ENCODE measurements around the gene U2AF2.

Gene U2AF2

DNA sequence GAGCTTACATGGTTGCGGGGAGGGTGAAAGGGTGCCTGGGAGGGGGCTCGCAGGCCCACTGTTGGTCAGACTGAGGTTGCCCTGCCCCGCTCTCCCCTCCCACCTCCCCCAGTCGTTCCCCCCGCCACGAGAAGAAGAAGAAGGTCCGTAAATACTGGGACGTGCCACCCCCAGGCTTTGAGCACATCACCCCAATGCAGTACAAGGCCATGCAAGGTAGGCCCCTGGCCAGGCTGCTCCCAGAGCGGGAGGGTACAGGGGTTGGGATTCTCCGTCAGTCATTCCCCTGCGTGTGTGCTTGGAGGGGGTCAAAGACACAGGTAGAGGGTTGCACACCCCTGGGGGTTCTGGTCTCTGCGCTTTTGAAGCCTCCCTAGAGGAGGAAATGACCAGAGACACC, 5.6 kb downstream of the U2AF2 start:
- no peak for DNase-seq

DNA sequence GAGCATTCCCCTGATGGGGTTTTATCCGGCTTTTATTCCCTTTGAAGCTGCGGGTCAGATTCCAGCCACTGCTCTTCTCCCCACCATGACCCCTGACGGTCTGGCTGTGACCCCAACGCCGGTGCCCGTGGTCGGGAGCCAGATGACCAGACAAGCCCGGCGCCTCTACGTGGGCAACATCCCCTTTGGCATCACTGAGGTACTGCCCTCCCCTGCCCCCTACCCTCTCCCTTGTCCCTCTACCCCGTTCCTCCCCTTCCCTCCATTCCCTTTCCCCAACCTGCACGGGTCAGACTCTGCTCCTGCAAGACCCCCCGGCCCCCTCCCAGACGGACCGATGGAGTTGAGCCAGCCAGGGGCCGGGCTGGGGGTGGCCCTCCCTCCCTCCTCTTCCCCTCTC, 6.2 kb downstream of the U2AF2 start:
- no peak for DNase-seq

GRCh38 chr19:55661826-55662225, 7.0 kb downstream of the U2AF2 start:
- DNase-seq, result no peak

- no peak for DNase-seq
Measured at GRCh38 chr19:55663846-55664536, 9.2 kb downstream of the U2AF2 start.

DNA sequence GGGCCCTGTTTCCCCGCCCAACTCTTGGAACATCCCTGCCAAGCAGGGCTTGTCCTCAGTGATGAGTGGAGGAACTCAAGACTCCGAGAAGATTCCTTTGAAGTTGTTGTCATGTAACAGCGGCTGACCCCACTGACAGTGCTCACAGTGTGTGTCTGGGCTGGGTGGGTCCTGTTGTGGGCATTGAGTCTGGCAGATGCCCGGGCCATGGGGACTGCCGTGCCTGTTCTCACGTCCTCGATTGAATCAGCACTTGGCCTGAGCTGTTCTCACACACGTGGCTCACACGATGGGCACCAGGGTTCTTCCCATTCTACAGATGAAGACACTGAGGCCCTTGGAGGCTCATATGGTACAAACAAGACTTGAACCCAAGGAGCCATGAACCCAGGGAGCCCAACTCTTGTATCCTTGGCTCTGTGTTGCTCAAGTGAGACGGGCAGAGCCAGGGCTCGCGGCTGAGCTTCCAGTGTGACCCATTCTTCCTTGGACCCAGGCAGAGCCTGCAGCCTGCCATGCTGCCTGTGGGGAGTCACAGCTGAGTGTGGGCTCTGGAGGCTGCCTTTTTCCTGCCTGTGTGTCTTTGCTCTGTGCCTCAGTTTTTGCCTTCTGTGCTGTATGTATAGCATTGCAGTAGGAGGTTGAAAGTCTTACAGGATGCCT, 11.6 kb downstream of the U2AF2 start:
- DNase-seq, result no peak

GRCh38 chr19:55667006-55667381, 12.2 kb downstream of the U2AF2 start:
- no peak for DNase-seq

GRCh38 chr19:55667511-55667910, 12.7 kb downstream of the U2AF2 start:
- no peak for DNase-seq

DNA sequence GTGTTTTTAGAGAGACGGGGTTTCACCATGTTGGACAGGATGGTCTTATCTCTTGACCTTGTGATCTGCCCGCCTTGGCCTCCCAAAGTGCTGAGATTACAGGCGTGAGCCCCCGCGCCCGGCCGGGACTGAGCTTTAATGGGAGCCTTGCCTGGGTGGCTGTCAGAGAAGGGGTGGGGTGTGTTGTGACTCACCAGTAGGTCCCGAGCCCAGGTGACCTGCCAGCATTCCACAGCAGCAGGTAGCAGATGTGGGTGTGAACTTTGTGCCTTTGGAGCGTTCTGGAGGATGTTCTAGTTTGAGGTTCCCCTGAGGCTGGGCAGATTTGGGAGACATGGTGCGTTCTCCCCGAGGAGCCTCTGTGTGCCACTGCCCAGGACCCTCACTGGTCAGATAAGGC, 13.1 kb downstream of the U2AF2 start:
- DNase-seq, result no peak

- no peak for DNase-seq
Measured at GRCh38 chr19:55668603-55669348, 13.9 kb downstream of the U2AF2 start.

DNA sequence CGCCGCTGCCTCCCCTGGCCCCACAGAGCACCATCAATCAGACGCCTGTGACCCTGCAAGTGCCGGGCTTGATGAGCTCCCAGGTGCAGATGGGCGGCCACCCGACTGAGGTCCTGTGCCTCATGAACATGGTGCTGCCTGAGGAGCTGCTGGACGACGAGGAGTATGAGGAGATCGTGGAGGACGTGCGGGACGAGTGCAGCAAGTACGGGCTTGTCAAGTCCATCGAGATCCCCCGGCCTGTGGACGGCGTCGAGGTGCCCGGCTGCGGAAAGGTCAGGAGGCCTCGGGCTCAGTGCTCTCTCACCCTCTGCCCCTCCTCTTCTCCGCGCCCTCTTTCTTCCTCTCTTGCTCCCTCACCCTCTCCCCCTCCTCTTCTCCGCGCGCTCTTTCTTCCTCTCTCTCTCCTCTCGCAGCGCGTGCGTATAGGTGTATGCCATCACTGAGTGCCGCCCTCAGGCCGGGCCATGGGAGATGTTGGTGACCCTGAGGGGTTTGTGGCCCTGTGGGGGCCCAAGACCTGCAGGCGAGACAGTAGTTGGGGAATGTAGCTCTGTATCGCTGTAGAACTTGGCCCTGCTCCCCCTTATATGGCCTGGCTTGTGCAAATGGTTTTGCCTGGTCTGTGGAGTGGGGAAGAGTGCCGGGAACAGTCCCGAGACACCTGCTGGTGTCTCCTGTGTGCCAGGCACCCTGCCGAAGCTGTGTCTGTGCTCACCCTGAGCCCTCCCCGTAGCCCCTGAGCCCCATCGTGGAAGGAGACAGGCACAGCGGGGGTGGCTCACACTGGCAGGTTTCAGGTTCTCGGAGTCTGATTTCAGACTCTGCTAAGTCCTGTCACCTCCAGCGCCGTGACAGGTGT, 14.8 kb downstream of the U2AF2 start:
- DNase-seq, result no peak

DNA sequence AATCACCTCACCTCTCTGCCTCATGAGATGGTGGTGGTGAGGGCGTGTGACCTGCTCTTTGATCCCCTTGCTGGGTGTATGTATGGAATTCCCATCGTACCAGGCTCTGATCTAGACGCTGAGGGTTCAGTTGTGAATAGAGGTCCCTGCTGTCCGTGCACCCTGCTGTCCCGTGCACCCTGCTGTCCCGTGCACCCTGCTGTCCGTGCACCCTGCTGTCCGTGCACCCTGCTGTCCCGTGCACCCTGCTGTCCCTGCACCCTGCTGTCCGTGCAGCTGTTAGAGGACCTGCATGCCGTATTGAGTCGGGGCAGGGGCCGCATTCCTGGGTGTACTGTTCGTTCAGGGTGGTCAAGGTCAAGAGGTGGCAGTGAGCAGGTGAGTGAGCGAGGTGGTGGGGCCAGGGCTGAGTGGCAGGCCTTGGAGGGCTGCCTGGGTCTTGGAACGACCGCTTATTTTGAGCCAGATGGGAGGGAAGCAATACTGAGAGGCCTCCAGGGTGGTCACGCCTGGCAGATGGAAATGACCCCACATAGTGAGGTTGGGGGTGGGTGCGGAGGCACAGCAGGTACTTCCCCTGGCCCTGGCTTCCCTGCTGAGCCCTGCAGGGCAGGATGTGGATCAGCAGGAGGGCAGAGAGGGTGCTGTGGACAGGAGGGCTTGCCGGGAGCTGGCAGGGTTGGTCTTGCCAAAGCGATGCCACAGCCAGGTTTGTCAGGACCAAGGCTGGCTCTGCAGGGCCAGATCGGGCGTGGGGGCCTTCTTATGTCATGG, 15.6 kb downstream of the U2AF2 start:
- DNase-seq, result no peak

- no peak for DNase-seq
Measured at GRCh38 chr19:55671054-55671378, 16.2 kb downstream of the U2AF2 start.

GRCh38 chr19:55672418-55672817, 17.6 kb downstream of the U2AF2 start:
- no peak for DNase-seq

GRCh38 chr19:55673465-55673864, 18.6 kb downstream of the U2AF2 start:
- no peak for DNase-seq

- no peak for DNase-seq
Measured at GRCh38 chr19:55673889-55674288, 19.1 kb downstream of the U2AF2 start.

DNA sequence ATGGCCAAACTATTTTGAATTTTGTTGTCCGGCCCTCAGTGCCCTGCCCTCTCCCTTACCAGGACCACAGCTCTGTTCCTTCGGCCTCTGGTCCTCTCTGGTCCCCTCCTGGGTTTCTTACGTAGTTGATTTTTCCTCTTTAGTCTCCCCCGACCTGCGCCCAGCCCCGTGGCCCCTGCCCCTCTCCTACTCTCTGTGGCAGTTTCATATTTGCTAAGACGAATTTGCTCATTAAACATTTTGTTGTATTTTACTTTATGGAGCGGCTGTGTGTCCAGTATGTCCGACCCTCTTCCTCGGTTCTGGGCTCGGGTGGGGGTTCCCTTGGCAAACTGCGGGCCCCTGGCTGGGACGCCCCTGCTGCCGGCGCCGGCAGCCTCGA, 19.6 kb downstream of the U2AF2 start:
- DNase-seq, result no peak

DNA sequence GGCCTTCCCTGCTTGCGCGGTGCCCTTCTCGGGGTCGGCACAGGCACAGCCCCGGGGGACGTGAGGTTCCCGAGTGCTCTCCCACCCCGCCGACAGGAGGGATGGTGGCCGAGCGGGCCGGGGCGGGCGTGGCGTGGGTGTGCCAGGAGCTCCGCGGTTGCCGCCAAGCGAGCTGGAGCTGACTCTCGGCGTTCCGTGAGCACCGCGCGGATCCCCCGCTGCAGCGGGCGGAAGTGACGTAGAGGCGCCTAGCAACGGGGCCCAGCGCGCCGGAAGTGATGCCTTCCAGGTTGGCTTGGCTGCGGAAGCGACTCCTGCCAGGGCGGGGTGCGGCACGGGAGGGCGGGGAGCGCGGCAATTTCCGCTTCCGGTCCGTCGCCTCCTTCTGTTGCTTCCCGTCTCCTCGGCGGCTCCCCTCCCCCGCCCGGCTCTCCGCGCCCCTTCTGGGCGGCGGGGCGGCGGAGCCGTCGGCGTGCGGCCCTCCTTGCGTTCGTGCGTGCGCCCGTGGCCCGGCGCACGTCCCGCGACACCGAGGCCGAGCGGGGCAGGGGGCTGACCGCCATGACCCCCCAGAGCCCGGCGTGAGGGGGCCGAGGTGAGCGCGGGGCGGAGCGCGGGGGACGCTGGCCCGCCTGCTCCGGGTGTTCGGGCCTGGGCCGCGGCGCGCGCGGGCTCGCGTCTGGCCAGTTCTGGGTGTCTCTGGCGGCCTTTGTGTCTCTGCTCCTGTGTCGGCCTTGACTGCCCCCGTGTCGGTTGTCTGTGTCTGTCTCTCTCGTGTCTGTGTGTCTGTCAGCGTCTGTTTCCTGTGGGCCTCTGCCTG, 20.2 kb downstream of the U2AF2 start, which contains the start of gene EPN1:
EPN1 (plus strand) TSS at position 386 of the 820 bp plus-strand sequence. CDS start 3,402 bp downstream, outside the sequence.
- DNase-seq, result peak; percentile 93

DNA sequence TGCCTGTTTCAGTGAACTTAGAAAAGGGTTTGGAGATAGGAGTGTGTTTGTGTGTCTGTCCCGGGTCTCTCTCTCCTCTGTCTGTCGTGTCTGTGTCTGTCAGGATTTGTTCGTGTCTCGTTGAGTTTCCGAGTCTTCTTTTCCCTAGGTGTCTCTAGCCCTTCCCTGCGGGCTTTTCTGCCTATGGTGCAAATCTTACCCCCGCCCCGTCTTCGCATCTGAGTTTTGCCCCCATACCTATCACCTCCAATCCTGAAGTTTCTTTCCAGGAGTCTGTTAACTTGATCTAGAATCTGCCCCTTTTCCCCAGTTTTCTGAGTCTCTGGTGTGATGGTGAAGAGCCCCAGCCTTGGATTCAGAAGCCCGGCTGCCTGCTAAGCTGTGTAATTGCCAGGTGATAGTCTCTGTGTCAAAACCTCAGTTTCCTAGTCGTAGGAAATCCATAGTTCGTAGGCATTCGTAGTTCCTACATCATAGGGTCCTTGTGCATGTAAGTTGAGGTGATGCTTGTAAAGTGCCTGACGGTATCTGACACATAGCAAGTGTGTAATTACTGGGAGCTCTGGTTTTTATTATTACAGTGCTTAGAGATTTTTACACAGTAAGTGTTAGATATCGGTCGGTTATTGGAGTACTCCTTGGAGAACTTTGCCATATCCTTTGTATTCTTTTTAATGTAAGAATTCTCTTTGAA, 21.0 kb downstream of the U2AF2 start:
- DNase-seq, result no peak

DNA sequence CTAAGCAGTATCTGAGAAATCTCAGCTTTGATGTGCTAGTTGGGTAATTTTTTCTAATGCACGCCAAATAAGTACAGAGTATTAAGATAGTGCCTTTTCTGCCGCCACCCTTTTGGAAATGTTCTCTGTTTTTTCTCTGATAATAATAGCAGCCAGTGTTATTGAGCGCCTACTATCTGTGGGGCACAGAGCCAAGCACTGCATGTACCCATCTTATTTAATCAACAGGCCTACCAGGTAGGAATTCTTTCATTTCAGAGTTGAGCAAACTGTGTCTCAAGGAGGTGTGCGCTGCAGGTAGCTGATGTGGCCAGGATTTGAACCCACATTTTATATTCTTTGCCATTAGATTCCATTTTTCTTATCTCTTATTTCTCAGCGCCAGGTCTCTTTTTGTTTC, 21.5 kb downstream of the U2AF2 start:
- DNase-seq, result no peak

- no peak for DNase-seq
Measured at GRCh38 chr19:55676889-55677505, 22.2 kb downstream of the U2AF2 start.
